GM21381 (cell line): ENCODE results near the gene GLT1D1.
"Not testable (repeated sequence)": the region's sequence is repeated elsewhere in the genome, so short reads cannot be mapped to it uniquely, and the experiment has no call there.

Experiments
- ATAC-seq: cut with Tn5 transposase; IDR thresholded peaks from one replicate; pipeline ENCODE4 v1.9.1; 2021; ENCODE audit warnings: mild to moderate bottlenecking, moderate library complexity; ENCODE audit not compliant: unreplicated experiment

Gene GLT1D1

GRCh38 chr12:128852885-128853599 is at the start of gene GLT1D1:
Gene GLT1D1 (plus strand): TSS chr12:128853478. CDS start chr12:128853582, 104 bp downstream.
- peak; percentile 34 for ATAC-seq

DNA sequence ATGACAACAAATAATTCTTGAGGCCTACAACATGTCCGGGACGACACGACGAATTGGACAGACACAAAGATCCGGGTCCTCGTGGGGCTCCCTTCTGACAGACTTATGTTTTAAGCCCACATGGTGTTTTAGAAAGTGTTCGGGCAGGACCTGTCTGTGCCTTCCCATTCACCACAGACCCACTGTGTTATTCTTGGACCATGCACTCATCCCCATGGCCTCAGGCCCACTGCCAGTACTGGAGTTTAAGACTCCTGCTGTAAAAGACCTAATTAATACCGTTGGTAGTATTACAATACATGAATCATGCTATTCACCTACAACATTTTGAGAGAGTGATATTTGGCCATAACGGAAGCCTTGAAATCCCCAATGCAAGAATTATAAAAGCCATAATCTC is 49.5 kb upstream of the GLT1D1 start:
- no peak for ATAC-seq

GRCh38 chr12:128804762-128805161 is 48.5 kb upstream of the GLT1D1 start:
- ATAC-seq, result no peak

DNA sequence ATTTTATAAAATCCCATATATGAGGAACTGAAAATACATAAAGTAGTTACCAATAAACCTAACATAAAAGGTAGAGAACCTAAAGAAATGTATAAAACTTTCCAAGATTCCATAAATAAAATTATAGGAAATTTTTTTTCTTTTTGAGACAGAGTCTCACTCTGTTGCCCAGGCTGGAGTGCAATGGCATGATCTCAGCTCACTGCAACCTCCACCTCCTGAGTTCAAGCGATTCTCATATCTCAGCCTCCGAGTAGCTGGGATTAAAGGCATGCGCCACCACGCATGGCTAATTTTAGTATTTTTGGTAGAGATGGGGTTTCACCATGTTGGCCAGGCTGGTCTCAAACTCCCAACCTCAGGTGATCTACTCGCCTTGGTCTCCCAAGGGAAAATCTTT is 47.9 kb upstream of the GLT1D1 start:
- not testable (repeated sequence) for ATAC-seq

DNA sequence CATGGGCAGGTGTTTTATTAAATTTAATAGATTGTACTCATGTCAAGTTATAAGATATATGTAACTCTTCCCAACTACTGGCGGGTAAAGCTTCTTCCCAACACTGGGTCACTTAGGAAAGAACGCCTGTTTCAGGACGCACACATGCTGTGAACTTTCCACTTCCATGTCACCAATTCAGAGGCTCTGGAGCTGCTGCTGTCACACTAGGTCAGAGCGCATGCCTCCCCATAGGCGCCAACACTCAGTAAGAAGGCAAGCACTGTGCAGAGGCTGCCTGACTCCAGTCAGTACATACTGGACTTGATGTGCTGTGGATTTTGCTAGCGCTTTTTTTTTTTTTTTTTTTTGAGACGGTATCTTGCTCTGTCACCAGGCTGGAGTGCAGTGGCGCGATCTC is 46.7 kb upstream of the GLT1D1 start:
- no peak for ATAC-seq

GRCh38 chr12:128807161-128807724 is 46.0 kb upstream of the GLT1D1 start:
- no peak for ATAC-seq

GRCh38 chr12:128808651-128809050 is 44.6 kb upstream of the GLT1D1 start:
- no peak for ATAC-seq

DNA sequence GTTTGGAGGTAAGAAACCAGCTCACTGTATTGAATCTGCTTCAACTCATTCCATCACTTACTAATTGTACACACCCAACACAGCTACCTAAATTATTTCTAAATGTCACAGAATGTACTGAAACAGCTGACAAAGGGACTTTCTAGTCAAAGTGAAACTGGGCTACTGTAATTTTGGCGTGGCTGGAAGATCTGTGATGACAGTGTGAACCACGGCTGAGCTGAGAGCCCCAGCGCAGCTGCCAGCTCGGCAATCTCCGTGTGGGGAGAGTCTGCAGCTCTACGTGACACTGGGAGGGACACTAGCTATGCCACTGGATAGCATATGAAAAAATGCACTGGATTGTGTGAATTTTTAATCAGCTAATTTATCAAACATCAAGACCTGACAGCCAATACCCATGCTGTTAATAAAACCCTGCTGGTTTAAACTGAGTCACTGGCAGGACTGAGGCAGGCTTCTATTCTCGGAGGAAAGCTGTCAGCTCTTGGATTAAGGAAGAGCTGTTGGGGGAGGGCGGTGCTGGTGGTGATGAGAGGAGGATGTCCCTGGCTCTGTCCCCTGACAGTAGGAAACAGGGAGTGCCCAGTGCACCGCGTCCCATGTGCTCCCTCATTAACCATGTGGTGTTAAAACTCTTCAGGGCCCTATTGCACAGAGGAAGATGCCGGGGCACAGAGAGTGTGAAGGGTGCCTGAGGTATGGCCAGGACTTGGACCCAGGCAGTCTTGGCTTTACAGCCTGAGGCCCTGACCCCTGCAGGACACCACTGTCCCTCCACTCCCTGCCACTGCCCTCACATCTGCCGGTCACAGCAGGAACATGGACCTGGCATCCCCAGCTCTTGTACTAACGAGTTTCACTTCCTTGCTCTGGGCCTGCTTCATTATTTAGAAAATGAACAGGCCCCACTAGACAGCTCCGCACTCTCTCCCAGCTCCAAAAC is 42.8 kb upstream of the GLT1D1 start:
- ATAC-seq, result peak; percentile 51

DNA sequence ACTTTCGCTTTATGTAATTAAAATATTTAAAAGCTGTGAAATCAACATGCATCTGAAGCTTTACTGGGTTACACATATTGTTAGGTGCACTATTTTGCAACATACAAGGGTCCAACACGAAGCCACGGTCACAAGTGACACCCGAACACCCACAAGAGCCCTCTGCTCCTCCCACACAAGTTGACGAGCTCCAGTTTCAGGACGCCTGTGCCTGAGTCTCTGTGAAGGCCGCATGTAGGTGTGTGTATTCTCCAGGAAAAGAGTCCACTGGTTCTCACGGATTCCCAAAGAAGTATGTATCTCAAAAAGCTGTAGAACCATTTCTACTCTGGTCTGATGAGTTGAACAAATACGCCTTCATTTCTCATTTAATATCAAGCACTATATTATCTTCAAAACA is 41.5 kb upstream of the GLT1D1 start:
- ATAC-seq, result no peak

DNA sequence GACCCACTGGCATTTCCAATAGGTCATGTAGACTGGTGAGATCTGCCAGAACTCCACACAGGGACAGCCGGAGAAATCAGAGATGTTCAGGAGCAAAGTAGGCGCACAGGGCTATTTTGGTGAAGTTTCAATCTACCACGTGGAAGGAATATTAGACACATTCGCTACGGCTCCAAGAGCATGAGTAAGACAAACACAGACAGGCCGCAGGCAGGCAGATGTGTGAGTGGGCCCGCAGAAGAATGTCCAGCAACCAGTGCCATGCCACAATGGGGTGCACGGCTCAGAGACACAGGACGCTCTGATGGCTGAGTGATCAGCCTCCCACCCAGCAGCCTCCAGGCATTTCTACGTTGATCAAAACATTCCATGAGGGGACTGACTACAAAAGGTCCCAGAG is 39.9 kb upstream of the GLT1D1 start:
- ATAC-seq, result no peak

DNA sequence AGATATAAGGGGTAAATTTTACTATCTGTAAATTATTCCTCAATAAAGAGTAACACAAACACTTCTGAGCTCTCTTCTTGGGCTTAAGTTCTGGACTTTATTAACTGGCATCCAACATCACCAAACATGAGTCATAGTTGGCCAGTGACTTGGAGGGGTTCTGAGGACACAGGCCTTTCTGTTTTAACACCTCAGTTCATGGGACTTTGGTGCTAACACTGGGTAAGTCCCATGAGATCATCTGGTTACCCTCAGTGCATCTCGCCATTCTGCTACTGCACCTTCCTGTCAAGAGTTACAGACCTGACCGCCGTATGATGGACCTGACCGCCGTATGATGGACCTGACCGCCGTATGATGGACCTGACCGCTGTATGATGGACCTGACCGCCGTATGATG is 39.4 kb upstream of the GLT1D1 start:
- ATAC-seq, result peak; percentile 34

- ATAC-seq, result no peak
Observed at GRCh38 chr12:128814411-128815261, 38.6 kb upstream of the GLT1D1 start.

DNA sequence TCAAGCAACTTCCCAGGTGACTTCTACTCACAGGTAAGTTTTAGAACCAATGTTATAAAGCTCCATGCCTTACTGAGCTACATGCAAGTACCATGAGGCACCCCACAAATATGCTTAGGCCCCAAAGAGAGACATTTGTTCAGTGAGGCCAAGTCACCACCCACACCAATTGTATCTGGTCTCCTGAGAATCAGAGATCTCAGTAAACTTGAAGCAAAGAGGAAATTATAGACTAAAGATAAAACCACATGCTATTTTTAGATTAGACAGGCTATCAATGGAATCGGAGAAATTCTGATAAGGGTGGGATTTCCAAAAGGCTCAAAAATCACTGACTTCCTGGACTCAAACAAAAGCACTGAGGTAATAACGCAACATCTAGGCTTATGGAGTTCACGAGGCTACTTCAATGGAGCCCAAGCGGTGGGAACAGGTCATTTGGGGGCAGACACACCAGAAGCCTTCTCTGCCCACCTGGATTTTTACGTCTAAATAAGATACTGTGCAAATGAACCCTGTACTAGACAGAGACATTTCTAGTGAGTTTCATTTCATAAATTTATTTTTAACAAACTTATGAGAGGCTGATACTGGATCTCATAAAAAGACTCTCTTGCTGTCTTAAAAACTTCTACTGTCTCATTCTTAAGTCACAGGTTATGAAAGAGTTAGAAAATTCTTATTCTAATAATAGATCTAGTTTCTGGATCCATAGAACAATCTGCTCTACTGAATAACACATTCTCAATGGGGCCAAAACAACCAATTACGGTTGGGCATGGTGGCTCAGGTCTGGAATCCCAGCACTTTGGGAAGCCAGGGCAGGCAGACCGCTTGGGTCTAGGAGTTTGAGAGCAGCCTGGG is 37.3 kb upstream of the GLT1D1 start:
- no peak for ATAC-seq

DNA sequence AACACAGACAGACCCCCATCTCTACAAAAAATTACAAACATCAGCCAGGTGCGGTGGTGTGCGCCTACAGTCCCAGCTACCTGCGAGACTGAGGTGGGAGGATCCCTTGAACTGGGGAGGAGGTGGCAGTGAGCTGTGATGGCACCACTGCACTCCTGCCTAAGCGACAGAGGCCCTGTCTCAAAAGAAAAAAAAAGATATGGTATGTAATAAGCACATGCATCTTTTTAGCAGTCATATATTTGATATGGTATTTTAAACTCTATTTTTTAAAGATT is 36.7 kb upstream of the GLT1D1 start:
- ATAC-seq, result no peak

GRCh38 chr12:128817111-128818015 is 35.9 kb upstream of the GLT1D1 start:
- peak; percentile 37 for ATAC-seq

- ATAC-seq, result peak; percentile 38
Observed at GRCh38 chr12:128818065-128819022, 34.9 kb upstream of the GLT1D1 start.

DNA sequence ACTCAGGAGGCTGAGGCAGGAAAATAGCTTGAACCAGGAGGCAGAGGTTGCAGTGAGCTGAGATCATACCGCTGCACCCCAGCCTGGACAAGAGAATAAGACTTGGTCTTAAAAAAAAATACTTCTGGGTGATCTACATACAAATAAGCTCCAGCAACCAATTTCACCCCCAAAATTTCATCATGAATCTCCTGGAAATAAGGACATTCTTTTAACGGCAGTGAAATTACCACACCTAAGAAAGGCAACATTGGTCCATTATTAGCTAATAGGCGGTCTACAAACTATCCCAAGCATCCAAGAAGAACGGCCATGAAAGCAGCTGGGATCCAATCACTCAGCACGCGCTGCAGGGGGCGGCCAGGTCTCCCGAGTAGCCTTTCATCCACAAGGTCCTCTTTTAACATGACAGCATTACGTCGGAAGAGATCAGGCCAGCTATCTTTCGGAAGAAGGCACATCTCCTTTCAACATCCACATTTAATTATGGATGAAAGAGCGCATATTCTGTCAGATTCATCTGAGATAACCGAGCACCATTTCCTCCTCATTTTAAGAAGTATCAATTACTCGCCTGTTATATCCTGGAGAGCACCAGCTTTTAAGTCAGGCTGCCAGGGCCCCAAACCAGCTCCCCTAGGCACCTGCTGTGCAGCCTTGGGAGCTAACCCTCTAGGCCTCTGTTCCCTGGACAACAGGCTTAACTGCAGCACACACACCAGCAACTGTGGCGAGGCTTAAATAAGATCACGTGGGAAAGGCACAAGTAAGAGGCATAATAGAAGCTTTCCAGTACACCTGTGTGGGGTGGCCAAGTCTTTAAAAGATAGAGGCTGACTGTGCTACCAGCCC is 33.8 kb upstream of the GLT1D1 start:
- ATAC-seq, result no peak
